H1 (cell line): ENCODE data around the gene ANK2. TPM values are rescaled to one million over a fixed set of nuclear protein-coding genes. Genes with fewer than 3 reads are reported as not detected.

Source experiments
- CTCF ChIA-PET: fragments of 300-600 bp; sonication (Branson Sonifier 250); formaldehyde crosslinking; loops from one replicate; lab custom pipeline; 2021; ENCODE audit not compliant: partially characterized antibody; lab: Charles Lee
- POLR2A ChIA-PET: fragments of 300-600 bp; sonication (Branson Sonifier 250); formaldehyde crosslinking; loops from one replicate; lab custom pipeline; 2021; ENCODE audit warnings: inconsistent platforms; ENCODE audit not compliant: partially characterized antibody; lab: Charles Lee
- DNase-seq, 2 experiments: peaks; one replicate each; pipeline versions ENCODE4 v3.0.0 to v3.0.0-alpha.2; 2010 to 2022; ENCODE audit warnings: low spot score in 2 of 2, low read depth in 1 of 2, mixed read lengths in 1 of 2
- FAIRE-seq: peaks from 2 replicates; lab custom pipeline; 2011; peaks lifted over from hg19 to GRCh38; lab: Jason Lieb, UNC
- H2AFZ ChIP-seq: 2 replicates; pipeline ENCODE4 v1.8.1; 2012; ENCODE audit warnings: low read length, inconsistent platforms
- H2AK5ac ChIP-seq: 2 replicates; pipeline ENCODE4 v1.6.1; 2013; ENCODE audit warnings: low read depth, low read length
- H2BK120ac ChIP-seq: replicated peaks from 2 replicates; pipeline ENCODE3; 2013; ENCODE audit warnings: low read depth, low read length, inconsistent platforms
- H2BK12ac ChIP-seq: 2 replicates; pipeline ENCODE4 v1.6.1; 2013; ENCODE audit warnings: low read depth, low read length
- H2BK15ac ChIP-seq: 2 replicates; pipeline ENCODE4 v1.6.1; 2013; ENCODE audit warnings: low read length
- H2BK20ac ChIP-seq: 2 replicates; pipeline ENCODE4 v1.6.1; 2013; ENCODE audit warnings: low read length
- H2BK5ac ChIP-seq: 2 replicates; pipeline ENCODE4 v1.6.1; 2013; ENCODE audit warnings: low read depth, low read length
- H3K14ac ChIP-seq: 2 replicates; pipeline ENCODE4 v1.6.1; 2013; ENCODE audit warnings: inconsistent platforms; ENCODE audit not compliant: insufficient read length
- H3K18ac ChIP-seq: 2 replicates; pipeline ENCODE4 v1.6.1; 2013; ENCODE audit warnings: low read length; ENCODE audit errors: extremely low read depth
- H3K23ac ChIP-seq: 2 replicates; pipeline ENCODE4 v1.6.1; 2013; ENCODE audit warnings: inconsistent platforms; ENCODE audit not compliant: insufficient read length
- H3K23me2 ChIP-seq: 2 replicates; pipeline ENCODE4 v1.6.1; 2013; ENCODE audit warnings: low read depth, low read length
- H3K27ac ChIP-seq: 2 replicates; pipeline ENCODE4 v1.6.1; 2011; ENCODE audit warnings: low read depth, low read length, inconsistent platforms
- H3K27me3 ChIP-seq, 4 experiments: replicated peaks in 1 of 4; 1 replicate in 1 of 4; 2 replicates in 3 of 4; pipeline versions ENCODE4 v1.6.1 to v1.8.1; 2011 to 2013; ENCODE audit warnings: low read length in 3 of 4, mild to moderate bottlenecking in 3 of 4, inconsistent platforms in 2 of 4, mixed read lengths in 2 of 4, moderate library complexity in 1 of 4; ENCODE audit not compliant: control insufficient read depth in 3 of 4, insufficient read depth in 3 of 4; ENCODE audit errors: extremely low read depth in 1 of 4
- H3K36me3 ChIP-seq, 4 experiments: 2 replicates each; pipeline versions ENCODE4 v1.6.1 to v1.8.1; 2011 to 2013; ENCODE audit warnings: mild to moderate bottlenecking in 4 of 4, low read length in 3 of 4, moderate library complexity in 2 of 4, control low read depth in 1 of 4, inconsistent platforms in 1 of 4; ENCODE audit not compliant: insufficient read depth in 4 of 4, control insufficient read depth in 2 of 4
- H3K4ac ChIP-seq: replicated peaks from 2 replicates; pipeline ENCODE3; 2013; ENCODE audit warnings: low read length, low read depth, mixed read lengths, inconsistent platforms; ENCODE audit not compliant: insufficient read length
- H3K4me1 ChIP-seq, 4 experiments: replicated peaks in 1 of 4; 1 replicate in 1 of 4; 2 replicates in 3 of 4; pipeline versions ENCODE4 v1.6.1 to v1.8.1; 2011 to 2013; ENCODE audit warnings: low read length in 3 of 4, inconsistent platforms in 2 of 4, mixed read lengths in 1 of 4; ENCODE audit not compliant: insufficient read depth in 4 of 4, control insufficient read depth in 3 of 4
- H3K4me2 ChIP-seq, 2 experiments: 2 replicates each; pipeline versions ENCODE4 v1.6.1 to v1.8.1; 2011 to 2013; ENCODE audit warnings: low read depth in 2 of 2, low read length in 2 of 2, control low read depth in 1 of 2, inconsistent platforms in 1 of 2, mild to moderate bottlenecking in 1 of 2; ENCODE audit not compliant: insufficient read depth in 1 of 2
- H3K4me3 ChIP-seq, 4 experiments: fragments of 200-600, 300-600 bp in 1 of 4; sonication (generic), shearing (Covaris generic), sonication (Bioruptor Twin) in 1 of 4; 2 replicates each; pipeline versions ENCODE4 v1.5.1 to v1.8.1; 2011 to 2016; ENCODE audit warnings: low read length in 4 of 4, low read depth in 3 of 4, control low read depth in 2 of 4, inconsistent platforms in 2 of 4, mild to moderate bottlenecking in 2 of 4, mixed read lengths in 1 of 4, moderate library complexity in 1 of 4; ENCODE audit not compliant: insufficient read depth in 2 of 4; ENCODE audit errors: extremely low read depth in 1 of 4
- H3K56ac ChIP-seq: replicated peaks from 2 replicates; pipeline ENCODE3; 2013; ENCODE audit warnings: low read depth, mild to moderate bottlenecking, mixed read lengths, low read length, inconsistent platforms; ENCODE audit not compliant: insufficient read length
- H3K79me1 ChIP-seq: 2 replicates; pipeline ENCODE4 v1.6.1; 2013; ENCODE audit warnings: low read depth, low read length, control low read depth
- H3K79me2 ChIP-seq, 2 experiments: 2 replicates each; pipeline versions ENCODE4 v1.6.1 to v1.8.1; 2012 to 2013; ENCODE audit warnings: low read length in 2 of 2, mild to moderate bottlenecking in 2 of 2, inconsistent platforms in 1 of 2; ENCODE audit not compliant: insufficient read depth in 2 of 2, control insufficient read depth in 1 of 2
- H3K9ac ChIP-seq, 4 experiments: replicated peaks in 1 of 4; 1 replicate in 1 of 4; 2 replicates in 3 of 4; pipeline versions ENCODE4 v1.6.1 to v1.8.1; 2011 to 2013; ENCODE audit warnings: low read depth in 3 of 4, low read length in 3 of 4, control low read depth in 2 of 4, mild to moderate bottlenecking in 2 of 4, moderate library complexity in 2 of 4, inconsistent platforms in 1 of 4; ENCODE audit errors: extremely low read depth in 1 of 4
- H3K9me3 ChIP-seq, 2 experiments: 2 replicates each; pipeline versions ENCODE4 v1.6.1 to v1.8.1; 2012 to 2013; ENCODE audit warnings: mild to moderate bottlenecking in 2 of 2, moderate library complexity in 2 of 2, control low read depth in 1 of 2, inconsistent platforms in 1 of 2, low read depth in 1 of 2, low read length in 1 of 2, mixed read lengths in 1 of 2; ENCODE audit not compliant: insufficient read depth in 2 of 2
- H4K20me1 ChIP-seq, 2 experiments: replicated peaks in 1 of 2; 2 replicates each; pipeline versions ENCODE3 to v1.8.1; 2011 to 2013; ENCODE audit warnings: inconsistent platforms in 2 of 2, low read length in 2 of 2, mild to moderate bottlenecking in 1 of 2; ENCODE audit not compliant: insufficient read depth in 2 of 2, control insufficient read depth in 1 of 2
- H4K5ac ChIP-seq: 2 replicates; pipeline ENCODE4 v1.6.1; 2013; ENCODE audit warnings: low read length, low read depth, mixed read lengths, inconsistent platforms; ENCODE audit not compliant: insufficient read length
- H4K8ac ChIP-seq: 2 replicates; pipeline ENCODE4 v1.8.0; 2013; ENCODE audit warnings: mild to moderate bottlenecking, moderate library complexity, low read length, inconsistent platforms; ENCODE audit not compliant: insufficient read depth; ENCODE audit errors: extremely low read depth
- H4K91ac ChIP-seq: replicated peaks from 2 replicates; pipeline ENCODE3; 2013; ENCODE audit warnings: low read length, mixed read lengths, inconsistent platforms; ENCODE audit not compliant: insufficient read length
- BCL11A ChIP-seq, 2 experiments: IDR thresholded peaks; one replicate each; pipeline ENCODE4 v1.6.1; 2011; ENCODE audit warnings: low read depth in 2 of 2, low read length in 2 of 2, mild to moderate bottlenecking in 2 of 2
- HDAC6 ChIP-seq: IDR thresholded peaks from one replicate; pipeline ENCODE4 v1.7.1; 2012; ENCODE audit warnings: low read depth, mild to moderate bottlenecking, inconsistent platforms, low read length, moderate library complexity
- KDM1A ChIP-seq: fragments of 200-600, 300-600 bp; sonication (generic); IDR thresholded peaks from 2 replicates; pipeline ENCODE4 v1.7.1; 2016; ENCODE audit warnings: mild to moderate bottlenecking, low read length, borderline replicate concordance
- RNF2 ChIP-seq: fragments of 200-900, 300-1000 bp; sonication (generic); IDR thresholded peaks from 2 replicates; pipeline ENCODE4 v1.7.1; 2016; ENCODE audit warnings: borderline replicate concordance, low read depth, mild to moderate bottlenecking, antibody characterized with exemption, low read length; ENCODE audit not compliant: poor library complexity, severe bottlenecking; ENCODE audit errors: missing control alignments
- WGBS, 2 experiments: shearing (Covaris generic) in 1 of 2; methylation state at CpG; one replicate each; pipeline versions ENCODE4 v1.1.6 to v1.1.7; 2013 to 2015; ENCODE audit warnings: low lambda C conversion rate in 2 of 2, mixed read lengths in 2 of 2, inconsistent platforms in 1 of 2, low coverage in 1 of 2, missing lambda C conversion rate in 1 of 2; ENCODE audit not compliant: insufficient replicate concordance in 2 of 2, insufficient coverage in 1 of 2, insufficient read length in 1 of 2; ENCODE audit errors: extremely low coverage in 1 of 2, missing lambda C conversion rate in 1 of 2; 5-methylcytosine and 5-hydroxymethylcytosine counted together
- polyA plus RNA-seq, 7 experiments: library from polyadenylated mRNA; depleted of rRNA in 3 of 7; stranded (reverse) in 5 of 7; unstranded in 2 of 7; fragments of >200 nt in 5 of 7; fragments of 200-250 nt in 2 of 7; gene quantifications; 1 replicate in 5 of 7; 2 replicates in 1 of 7; 4 replicates in 1 of 7; pipeline versions ENCODE4 v1.2.1 to v1.2.3, GENCODE V29; 2011 to 2013; ENCODE audit warnings: missing spikeins in 2 of 7, mixed read lengths in 2 of 7
- total RNA-seq: library from RNA; stranded (reverse); fragmentation: NEBNext Ultra II Directional; extraction: Animal tissue kit (Norgen Biotek cat#: 25700); gene quantifications from 2 replicates; pipeline ENCODE4 v1.2.1, GENCODE V29; 2021

The ANK2 gene
- total and polyA plus RNA-seq, 2 of the 8 experiments (the other 6 are each of a cell fraction or from before 2014, with no cell fraction given), result 14.2 to 35.1 TPM

GRCh38 chr4:113160548-113160947 is 111.1 kb downstream of the ANK2 start:
- H2BK5ac ChIP-seq, result no peak overlapping the region
- no peaks in the 10 kb centered on the region for H3K23me2 ChIP-seq
- H3K4me3 ChIP-seq, result no peak overlapping the region
- no peak overlapping the region for H3K14ac ChIP-seq
- H4K8ac ChIP-seq, result no peak overlapping the region
- H3K9ac ChIP-seq, result no peak overlapping the region
- H3K27ac ChIP-seq, result no peak overlapping the region
- H3K4ac ChIP-seq, result no peak overlapping the region
- no peaks in the 10 kb centered on the region for H3K4me1 ChIP-seq
- H3K23ac ChIP-seq, result no peak overlapping the region
- DNase-seq, result no peak
- H3K27me3 ChIP-seq, result no peaks in the 10 kb centered on the region
- H2BK120ac ChIP-seq, result no peak overlapping the region
- no peak overlapping the region for H2AFZ ChIP-seq
- no peaks in the 10 kb centered on the region for H3K36me3 ChIP-seq
- no peaks in the 10 kb centered on the region for H3K9me3 ChIP-seq
- H3K18ac ChIP-seq, result no peak overlapping the region
- H4K91ac ChIP-seq, result no peak overlapping the region
- no peak overlapping the region for H2AK5ac ChIP-seq
- no peak overlapping the region for H2BK15ac ChIP-seq
- no peak overlapping the region for H2BK12ac ChIP-seq
- FAIRE-seq, result no peak
- POLR2A ChIA-PET, result interaction anchor here (0.6 kb wide), 1 partner anchor 23 kb away, joined by 3 read pairs; no protein-coding TSS in a partner anchor
- no peak overlapping the region for H2BK20ac ChIP-seq
- H3K79me2 ChIP-seq, result no peaks in the 10 kb centered on the region
- CTCF ChIA-PET, result interaction anchor here (0.8 to 2.4 kb wide), 4 partner anchors 10 to 67 kb away, joined by 3 to 9 read pairs (median 4); no protein-coding TSS in a partner anchor
- no peak overlapping the region for H3K56ac ChIP-seq
- no peak overlapping the region for H3K4me2 ChIP-seq
- no peaks in the 10 kb centered on the region for H3K79me1 ChIP-seq
- 89% methylated on average over 3 of the region's 3 CpGs; no CpG with 5 or more reads in 1 of the 2 experiments for whole genome bisulfite sequencing, 2 experiments
- H4K20me1 ChIP-seq, result no peaks in the 10 kb centered on the region
- TF ChIP-seq HDAC6, result no peak
- TF ChIP-seq BCL11A (IDR thresholded peaks at IDR 0.05; ENCODE audit: low read depth in 2 of 2, low read length in 2 of 2), result no peak
- no peak for TF ChIP-seq RNF2
- TF ChIP-seq KDM1A, result no peak
- no peak overlapping the region for H4K5ac ChIP-seq
